ENCODE measurements around the gene WHAMM.

DNA sequence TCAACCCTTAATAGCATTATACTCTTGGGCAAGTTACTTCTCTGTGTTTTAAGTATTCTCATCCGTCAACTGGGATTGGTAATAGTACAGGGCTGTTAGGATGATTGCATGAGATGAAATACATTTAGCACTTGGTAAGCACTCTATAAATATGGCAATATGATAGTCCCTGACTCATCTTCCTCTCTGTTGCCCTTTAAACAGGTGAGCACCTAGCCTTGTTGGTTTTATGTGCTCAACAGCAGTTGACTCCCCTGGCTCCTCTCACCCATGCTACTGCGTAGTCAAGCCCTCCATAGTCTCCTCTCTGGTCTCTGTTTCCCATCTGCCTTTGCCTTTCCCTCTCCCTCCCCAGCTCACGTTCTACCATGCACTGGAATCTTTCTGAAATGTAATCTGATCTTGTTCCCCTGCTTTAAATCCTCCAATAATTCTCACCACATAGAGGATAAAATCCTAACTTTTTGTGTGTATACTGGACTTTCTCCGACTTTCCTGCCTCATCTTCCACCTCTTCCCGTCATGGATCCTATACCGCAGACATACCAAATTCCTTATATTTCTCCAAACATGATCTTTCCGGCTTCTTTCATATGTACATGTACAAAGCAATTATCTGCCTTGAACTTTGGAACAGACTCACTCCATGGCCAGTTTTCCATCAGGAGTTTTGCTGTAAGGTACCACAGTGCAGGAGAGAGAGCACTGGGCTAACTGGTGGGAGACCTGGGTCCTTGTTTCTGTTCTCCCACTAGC lies 45.9 kb upstream of the WHAMM start:
- TF ChIP-seq, protein P1, sequence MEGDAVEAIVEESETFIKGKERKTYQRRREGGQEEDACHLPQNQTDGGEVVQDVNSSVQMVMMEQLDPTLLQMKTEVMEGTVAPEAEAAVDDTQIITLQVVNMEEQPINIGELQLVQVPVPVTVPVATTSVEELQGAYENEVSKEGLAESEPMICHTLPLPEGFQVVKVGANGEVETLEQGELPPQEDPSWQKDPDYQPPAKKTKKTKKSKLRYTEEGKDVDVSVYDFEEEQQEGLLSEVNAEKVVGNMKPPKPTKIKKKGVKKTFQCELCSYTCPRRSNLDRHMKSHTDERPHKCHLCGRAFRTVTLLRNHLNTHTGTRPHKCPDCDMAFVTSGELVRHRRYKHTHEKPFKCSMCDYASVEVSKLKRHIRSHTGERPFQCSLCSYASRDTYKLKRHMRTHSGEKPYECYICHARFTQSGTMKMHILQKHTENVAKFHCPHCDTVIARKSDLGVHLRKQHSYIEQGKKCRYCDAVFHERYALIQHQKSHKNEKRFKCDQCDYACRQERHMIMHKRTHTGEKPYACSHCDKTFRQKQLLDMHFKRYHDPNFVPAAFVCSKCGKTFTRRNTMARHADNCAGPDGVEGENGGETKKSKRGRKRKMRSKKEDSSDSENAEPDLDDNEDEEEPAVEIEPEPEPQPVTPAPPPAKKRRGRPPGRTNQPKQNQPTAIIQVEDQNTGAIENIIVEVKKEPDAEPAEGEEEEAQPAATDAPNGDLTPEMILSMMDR (IDR thresholded peaks at IDR 0.05), result no peak
- no peak for TF ChIP-seq POLR2A (IDR thresholded peaks at IDR 0.05)
